HL-60 (cell line): ENCODE results near the gene CFAP299.

ENCODE experiments used
- GABPA ChIP-seq: IDR thresholded peaks from 2 replicates; pipeline ENCODE4 v1.6.1; 2012; ENCODE audit warnings: low read depth
- POLR2AphosphoS5 ChIP-seq: IDR thresholded peaks from 2 replicates; pipeline ENCODE4 v1.6.1; 2012; ENCODE audit warnings: low read depth
- TF ChIP-seq, protein P1 (sequence below): IDR thresholded peaks from one replicate; pipeline ENCODE4 v1.5.1; 2011; ENCODE audit warnings: low read length, control low read depth, inconsistent platforms; ENCODE audit not compliant: insufficient read depth
- TF ChIP-seq, protein P2 (sequence below): IDR thresholded peaks from 2 replicates; pipeline ENCODE4 v1.6.1; 2012; ENCODE audit warnings: low read depth; ENCODE audit not compliant: insufficient replicate concordance

DNA sequence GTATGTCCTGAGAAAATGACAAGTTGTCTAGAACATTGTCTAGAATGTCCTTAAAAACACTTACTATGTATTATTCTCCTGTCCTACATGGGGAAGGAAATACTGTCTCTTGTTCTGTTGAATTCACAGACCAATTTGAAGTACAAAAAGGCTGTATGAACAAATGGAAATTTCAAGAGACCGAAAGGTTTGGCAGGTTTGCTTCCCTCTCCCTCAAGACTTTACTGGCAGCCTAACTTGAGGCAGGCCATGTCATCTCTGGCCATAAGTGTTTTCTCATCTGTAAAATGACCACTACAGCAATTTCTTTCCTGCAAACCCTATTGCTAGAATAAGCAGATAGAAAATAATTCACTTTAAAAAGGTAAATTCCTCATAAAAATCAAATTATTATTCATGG lies 503.8 kb downstream of the CFAP299 start:
- TF ChIP-seq, protein P1, sequence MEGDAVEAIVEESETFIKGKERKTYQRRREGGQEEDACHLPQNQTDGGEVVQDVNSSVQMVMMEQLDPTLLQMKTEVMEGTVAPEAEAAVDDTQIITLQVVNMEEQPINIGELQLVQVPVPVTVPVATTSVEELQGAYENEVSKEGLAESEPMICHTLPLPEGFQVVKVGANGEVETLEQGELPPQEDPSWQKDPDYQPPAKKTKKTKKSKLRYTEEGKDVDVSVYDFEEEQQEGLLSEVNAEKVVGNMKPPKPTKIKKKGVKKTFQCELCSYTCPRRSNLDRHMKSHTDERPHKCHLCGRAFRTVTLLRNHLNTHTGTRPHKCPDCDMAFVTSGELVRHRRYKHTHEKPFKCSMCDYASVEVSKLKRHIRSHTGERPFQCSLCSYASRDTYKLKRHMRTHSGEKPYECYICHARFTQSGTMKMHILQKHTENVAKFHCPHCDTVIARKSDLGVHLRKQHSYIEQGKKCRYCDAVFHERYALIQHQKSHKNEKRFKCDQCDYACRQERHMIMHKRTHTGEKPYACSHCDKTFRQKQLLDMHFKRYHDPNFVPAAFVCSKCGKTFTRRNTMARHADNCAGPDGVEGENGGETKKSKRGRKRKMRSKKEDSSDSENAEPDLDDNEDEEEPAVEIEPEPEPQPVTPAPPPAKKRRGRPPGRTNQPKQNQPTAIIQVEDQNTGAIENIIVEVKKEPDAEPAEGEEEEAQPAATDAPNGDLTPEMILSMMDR: no peak
- TF ChIP-seq POLR2AphosphoS5 (no peak), GABPA (no peak)
- TF ChIP-seq, protein P2, sequence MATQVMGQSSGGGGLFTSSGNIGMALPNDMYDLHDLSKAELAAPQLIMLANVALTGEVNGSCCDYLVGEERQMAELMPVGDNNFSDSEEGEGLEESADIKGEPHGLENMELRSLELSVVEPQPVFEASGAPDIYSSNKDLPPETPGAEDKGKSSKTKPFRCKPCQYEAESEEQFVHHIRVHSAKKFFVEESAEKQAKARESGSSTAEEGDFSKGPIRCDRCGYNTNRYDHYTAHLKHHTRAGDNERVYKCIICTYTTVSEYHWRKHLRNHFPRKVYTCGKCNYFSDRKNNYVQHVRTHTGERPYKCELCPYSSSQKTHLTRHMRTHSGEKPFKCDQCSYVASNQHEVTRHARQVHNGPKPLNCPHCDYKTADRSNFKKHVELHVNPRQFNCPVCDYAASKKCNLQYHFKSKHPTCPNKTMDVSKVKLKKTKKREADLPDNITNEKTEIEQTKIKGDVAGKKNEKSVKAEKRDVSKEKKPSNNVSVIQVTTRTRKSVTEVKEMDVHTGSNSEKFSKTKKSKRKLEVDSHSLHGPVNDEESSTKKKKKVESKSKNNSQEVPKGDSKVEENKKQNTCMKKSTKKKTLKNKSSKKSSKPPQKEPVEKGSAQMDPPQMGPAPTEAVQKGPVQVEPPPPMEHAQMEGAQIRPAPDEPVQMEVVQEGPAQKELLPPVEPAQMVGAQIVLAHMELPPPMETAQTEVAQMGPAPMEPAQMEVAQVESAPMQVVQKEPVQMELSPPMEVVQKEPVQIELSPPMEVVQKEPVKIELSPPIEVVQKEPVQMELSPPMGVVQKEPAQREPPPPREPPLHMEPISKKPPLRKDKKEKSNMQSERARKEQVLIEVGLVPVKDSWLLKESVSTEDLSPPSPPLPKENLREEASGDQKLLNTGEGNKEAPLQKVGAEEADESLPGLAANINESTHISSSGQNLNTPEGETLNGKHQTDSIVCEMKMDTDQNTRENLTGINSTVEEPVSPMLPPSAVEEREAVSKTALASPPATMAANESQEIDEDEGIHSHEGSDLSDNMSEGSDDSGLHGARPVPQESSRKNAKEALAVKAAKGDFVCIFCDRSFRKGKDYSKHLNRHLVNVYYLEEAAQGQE: no peak
